ENCODE results near the gene TMEM184A.

GRCh38 chr7:1535701-1536454 lies 20.1 kb downstream of the TMEM184A start:
- no peak for TF ChIP-seq CTCF (IDR thresholded peaks at IDR 0.05)
- no peak for TF ChIP-seq POLR2A (IDR thresholded peaks at IDR 0.05)
